SIG-M5 treated with dmso at 0.1 percent for 504 hours (cell line): Measurements from ENCODE around the gene MRPL19.
"Not testable (repeated sequence)": the region's sequence is repeated elsewhere in the genome, so short reads cannot be mapped to it uniquely, and the experiment has no call there.

ENCODE experiments used
- DNase-seq: peaks from one replicate; lab custom pipeline; 2025; ENCODE audit not compliant: unreplicated experiment; lab: John Stamatoyannopoulos, UW

Gene MRPL19

DNA sequence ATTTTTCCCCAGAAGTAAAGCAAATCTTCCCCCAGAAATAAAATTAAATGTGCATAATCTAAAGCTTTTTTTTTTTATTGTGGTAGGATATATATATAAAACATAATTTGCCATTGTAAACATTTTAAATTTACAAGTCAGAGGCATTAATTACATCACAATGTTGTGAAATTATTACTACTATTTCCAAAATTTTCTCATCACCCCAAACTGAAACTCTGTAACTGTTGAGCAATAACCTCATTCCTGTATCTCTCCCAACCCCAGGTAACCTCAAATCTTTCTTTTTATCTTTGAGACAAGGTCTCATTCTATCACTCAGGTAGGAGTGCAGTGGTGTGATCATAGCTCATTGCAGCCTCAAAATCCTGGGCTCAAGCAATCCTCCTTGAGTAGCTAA lies 11.2 kb downstream of the MRPL19 start:
- DNase-seq, result no peak

GRCh38 chr2:75666911-75667310 lies 20.3 kb downstream of the MRPL19 start:
- DNase-seq, result no peak

- no peak for DNase-seq
Observed at GRCh38 chr2:75667884-75668283, 21.3 kb downstream of the MRPL19 start.

- not testable (repeated sequence) for DNase-seq
Observed at GRCh38 chr2:75675423-75675822, 28.8 kb downstream of the MRPL19 start.

DNA sequence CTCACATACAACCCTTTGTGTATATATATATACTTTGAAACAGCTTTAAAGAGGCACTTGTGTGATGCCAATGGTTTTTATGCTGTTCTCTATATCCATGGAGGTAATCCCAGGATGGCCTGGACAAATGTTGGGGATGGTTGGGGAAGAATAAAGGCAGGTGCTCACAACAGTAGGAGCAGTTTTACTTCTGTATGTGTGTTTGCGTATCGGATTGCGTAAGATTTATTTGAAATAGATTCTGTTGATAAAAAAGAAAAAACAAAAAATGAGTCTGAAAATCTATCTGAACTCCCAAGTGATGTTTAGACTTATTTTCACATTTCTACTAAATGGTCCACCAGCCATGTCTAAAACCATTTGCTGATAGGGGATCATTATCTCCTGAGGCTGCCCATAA lies 29.3 kb downstream of the MRPL19 start:
- DNase-seq, result no peak

- DNase-seq, result no peak
Observed at GRCh38 chr2:75676464-75676863, 29.9 kb downstream of the MRPL19 start.

DNA sequence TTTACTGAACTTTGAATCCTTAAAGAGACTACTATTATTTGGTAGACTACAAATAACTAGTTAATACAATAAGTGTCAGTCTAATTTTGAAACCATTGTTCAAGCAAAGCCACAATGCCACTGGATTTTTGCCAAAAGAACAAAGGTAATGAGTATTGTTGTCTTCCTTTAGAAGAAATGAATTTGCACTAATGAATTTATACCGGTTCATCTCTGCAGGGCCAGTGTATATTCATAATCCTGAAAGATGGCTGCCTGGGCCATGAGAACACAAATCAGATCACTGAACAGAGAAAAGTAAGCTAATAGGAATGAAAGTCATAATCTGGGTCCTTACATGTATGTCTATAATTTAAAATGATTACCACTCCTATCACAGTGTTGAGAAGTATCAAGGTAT lies 33.0 kb downstream of the MRPL19 start:
- no peak for DNase-seq

DNA sequence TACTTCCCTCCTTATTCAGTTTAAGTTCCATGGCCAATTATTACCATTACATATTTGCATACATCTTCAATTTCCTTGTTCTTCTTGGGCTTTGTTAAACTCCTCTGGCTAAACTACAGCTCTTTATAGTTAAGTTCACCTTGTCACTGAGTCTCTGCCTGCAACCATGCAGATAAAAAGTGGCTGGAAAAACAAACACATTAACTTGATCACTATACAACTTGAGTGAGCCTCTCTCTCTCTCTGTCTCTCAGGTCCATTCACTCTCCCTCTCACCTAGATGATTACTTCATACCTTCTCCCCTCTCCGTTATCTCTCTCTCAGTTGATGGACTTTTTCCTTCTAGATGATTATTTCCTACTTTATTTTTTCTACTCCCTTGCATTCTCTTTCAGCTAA lies 33.8 kb downstream of the MRPL19 start:
- no peak for DNase-seq

DNA sequence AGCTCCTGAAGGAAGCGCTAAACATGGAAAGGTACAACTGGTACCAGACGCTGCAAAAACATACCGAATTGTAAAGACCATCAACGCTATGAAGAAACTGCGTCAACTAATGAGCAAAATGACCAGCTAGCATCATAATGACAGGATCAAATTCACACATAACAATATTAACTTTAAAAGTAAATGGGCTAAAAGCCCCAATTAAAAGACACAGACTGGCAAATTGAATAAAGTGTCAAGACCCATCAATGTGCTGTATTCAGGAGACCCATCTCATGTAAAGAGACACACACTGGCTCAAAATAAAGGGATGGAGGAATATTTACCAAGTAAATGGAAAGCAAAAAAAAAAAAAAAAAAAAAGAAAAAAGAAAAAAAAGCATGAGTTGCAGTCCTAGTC lies 36.8 kb downstream of the MRPL19 start:
- not testable (repeated sequence) for DNase-seq

DNA sequence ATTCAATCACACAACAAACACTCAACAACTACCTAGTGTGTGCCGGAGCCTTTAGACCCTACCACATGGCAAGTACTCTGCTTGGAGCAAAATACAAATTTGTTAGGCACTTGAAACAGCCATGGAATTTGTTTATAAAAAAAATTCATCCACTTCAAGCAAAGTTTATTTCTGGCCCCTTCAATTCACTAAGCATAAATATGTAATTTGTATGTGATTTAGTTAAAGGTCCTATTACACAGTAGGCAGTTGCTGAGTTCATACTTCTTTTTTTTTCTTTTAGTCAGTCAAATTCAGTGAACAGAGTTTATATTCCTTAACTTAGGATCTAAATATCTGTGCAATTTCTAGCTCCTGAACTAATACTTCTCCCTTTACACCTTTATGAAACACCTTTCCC lies 41.6 kb downstream of the MRPL19 start:
- DNase-seq, result no peak

GRCh38 chr2:75698918-75699317 lies 52.3 kb downstream of the MRPL19 start:
- no peak for DNase-seq

DNA sequence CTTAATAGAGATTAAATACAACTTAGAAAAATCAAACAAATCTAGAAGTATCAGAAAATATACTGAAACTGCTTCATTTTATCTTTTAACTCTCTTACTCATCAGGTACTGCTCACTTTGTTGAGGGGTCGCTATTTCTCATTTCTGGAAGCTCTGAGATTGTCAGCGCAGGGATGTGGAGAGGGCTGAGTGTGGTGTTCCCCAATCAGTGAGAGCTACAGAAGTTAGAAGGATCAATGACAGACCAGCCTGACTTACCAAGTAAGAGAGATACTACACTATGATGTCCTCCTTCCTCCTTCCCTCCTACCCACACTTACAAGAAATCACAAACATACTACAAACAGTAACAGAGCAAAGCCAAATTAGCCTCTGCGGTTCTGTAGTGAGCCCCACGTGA lies 56.0 kb downstream of the MRPL19 start:
- no peak for DNase-seq

- no peak for DNase-seq
Observed at GRCh38 chr2:75703589-75704287, 57.2 kb downstream of the MRPL19 start.

GRCh38 chr2:75705921-75706320 lies 59.3 kb downstream of the MRPL19 start:
- DNase-seq, result peak; percentile 20

DNA sequence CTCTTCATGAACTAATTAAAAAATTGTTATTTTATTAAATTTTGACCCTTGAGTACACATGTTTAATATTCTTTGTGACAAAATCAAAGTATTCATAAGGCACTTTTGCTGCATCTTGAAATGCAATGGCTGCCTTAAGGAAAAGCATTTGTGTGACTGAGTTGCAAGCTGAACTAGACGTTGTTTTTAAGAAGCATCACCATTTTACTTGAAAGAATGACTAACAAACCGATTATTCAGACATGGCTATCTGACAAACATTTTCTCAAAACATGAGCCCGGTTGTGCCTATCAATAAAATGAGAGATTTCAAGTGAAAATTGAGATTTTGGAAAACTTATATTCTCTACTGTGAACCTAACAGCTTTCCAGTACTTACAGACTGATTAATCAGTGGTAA lies 61.3 kb downstream of the MRPL19 start:
- DNase-seq, result no peak

DNA sequence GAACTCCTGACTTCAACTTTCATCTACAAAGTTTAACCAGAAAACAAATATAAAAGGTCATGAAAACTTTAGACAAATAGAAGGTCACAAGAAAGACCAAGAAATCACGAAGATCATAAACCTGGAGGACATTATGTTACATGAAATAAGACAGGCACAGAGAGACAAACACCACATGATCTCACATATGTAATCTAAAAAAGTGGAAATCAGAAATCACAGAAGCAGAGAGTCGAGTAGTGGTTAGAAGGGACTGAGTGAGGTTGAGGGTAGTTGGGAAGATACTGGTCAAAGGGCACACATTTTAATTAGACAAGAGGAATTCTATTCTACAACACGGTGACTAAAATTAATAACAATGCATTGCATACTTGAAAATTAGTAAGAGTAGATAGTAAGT lies 62.7 kb downstream of the MRPL19 start:
- no peak for DNase-seq

GRCh38 chr2:75710220-75710576 lies 63.6 kb downstream of the MRPL19 start:
- peak; percentile 64 for DNase-seq

- peak; percentile 81 for DNase-seq
Observed at GRCh38 chr2:75710577-75711253, 64.1 kb downstream of the MRPL19 start, which contains the start of gene GCFC2. GCFC2 (minus strand) TSS chr2:75710915; CDS start chr2:75710855, 60 bp downstream.

DNA sequence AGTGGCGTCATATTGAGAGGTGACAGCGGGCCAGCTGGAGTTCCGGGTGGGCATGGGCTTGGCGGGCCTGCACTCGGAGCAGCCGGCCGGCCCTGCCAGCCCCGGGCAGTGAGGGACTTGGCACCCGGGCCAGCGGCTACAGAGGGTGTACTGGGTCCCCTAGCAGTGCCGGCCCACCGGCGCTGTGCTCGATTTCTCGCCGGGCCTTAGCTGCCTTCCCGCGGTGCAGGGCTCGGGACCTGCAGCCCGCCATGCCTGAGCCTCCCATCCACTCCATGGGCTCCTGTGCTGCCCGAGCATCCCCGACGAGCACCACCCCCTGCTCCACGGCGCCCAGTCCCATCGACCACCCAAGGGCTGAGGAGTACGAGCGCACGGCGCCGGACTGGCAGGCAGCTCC lies 65.0 kb downstream of the MRPL19 start:
- not testable (repeated sequence) for DNase-seq

- no peak for DNase-seq
Observed at GRCh38 chr2:75716406-75716805, 69.8 kb downstream of the MRPL19 start.

DNA sequence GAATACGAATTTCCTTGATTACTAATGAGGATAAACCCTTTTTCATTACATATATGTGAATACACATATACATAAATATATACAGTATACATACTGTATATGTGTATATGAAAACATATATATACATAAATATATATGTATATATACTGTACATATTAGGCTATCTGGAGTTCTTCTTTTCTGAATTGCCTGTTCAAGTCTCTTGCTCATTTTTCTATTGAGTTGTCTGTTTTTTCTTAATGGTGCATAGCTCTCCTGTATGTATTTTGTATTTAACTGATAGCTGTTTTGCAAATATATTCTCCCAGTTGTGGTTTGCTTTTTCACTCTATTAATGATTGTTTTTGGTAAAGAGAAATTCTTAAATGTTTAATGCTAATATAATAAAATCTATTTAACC lies 73.0 kb downstream of the MRPL19 start:
- no peak for DNase-seq

GRCh38 chr2:75720525-75720924 lies 73.9 kb downstream of the MRPL19 start:
- no peak for DNase-seq

GRCh38 chr2:75722687-75723086 lies 76.1 kb downstream of the MRPL19 start:
- no peak for DNase-seq
